Ecto neural progenitor cell (in vitro differentiated cells): ENCODE results near the gene FARS2.
"Not testable (repeated sequence)": the region's sequence is repeated elsewhere in the genome, so short reads cannot be mapped to it uniquely, and the experiment has no call there.

Experiments
- DNase-seq: peaks from one replicate; pipeline ENCODE4 v3.0.0-alpha.2; 2018; ENCODE audit warnings: low spot score

Gene FARS2

DNA sequence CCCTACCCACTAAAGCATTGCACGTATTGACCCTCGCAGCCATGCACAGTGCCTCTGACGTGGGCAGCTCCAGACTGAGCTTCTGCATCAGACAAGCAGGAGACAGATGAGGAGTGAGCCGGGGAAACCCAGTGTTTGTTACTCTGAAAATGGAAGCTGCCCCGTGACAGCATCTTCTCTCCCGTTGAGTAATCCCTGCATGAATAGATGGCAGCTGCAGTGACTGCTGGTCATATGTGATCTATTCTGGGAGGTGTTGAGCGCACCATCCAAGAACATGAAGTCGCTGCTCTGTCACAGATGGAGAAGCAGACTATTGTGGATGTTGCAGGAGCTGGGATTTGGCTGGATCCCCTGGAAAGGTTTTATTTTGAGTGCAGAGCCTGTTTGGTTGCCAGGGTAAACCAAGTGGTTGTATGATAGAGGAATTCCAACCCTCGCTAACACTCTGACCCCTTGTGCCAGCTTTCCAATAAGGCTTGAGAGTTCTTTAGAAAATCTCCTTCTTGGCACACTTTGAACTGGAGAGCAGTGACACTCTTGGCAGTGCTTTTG is 503.2 kb downstream of the FARS2 start:
- DNase-seq = no peak

DNA sequence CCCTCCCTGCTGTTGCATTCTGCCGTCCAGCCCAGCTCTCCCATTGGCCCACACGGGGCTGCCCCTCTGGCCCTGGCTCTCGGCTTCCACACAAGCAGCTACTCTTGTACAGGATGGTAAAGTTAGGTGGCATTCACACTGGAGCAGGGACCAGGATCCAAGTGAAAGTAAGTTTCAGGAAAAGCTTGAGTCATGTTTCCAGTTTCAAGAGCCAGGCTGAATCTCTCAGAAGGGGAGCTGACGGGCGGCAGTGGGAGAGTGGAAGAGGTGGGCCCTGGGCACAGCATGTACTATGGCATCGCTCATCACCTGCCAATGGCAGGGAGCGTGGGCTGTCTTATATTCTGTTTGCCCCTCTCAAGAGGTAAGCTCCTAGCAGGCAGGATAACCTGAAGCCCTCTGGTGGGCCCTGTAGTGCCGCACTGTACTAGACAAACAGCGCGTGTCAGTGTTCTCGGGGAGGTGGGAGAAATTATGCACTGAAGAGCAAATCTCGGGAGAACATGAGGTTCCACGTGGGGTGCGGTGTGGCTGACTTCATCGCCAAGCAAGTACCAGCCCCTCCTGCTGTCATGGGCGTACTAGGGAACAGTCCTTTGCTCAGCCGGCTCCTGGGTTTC is 503.9 kb downstream of the FARS2 start:
- DNase-seq = no peak

DNA sequence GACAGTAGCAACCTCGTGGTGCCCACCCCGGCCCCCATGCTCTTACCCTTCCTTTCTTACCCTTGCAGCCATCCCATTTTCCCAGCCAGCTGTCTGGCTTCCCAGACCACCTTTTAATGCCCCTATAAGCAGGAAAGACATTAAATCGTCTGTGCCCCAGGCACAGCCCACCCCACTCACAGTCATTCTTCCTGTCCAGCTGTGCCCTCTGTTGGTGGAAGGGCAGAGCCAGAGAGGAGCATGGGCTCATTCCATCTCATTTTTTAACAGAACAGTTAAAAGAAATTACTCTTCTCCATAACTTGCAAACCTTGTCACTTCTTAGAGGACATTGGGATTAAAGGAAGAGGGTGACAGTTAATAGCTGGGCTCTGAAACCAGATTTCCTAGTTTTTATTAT is 504.9 kb downstream of the FARS2 start:
- DNase-seq = no peak

DNA sequence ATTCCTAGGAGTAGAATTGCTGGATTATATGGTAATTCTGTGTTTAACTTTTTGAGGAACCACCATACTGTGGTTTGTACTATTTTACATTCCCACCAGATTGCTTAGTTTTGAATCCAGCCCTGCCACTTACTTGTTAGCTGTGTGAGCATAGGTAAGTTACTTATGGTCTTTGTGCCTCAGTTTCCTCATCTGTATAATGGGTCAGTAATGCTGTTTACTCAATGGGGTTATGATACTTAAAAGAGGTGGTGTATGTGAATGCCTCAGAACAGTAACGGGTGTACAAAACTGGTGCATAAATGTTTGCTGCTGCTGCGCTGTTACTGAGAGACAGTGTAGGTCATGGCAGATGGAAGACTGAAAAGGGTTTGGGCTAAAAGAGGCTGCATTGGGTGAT is 506.2 kb downstream of the FARS2 start:
- no peak for DNase-seq

DNA sequence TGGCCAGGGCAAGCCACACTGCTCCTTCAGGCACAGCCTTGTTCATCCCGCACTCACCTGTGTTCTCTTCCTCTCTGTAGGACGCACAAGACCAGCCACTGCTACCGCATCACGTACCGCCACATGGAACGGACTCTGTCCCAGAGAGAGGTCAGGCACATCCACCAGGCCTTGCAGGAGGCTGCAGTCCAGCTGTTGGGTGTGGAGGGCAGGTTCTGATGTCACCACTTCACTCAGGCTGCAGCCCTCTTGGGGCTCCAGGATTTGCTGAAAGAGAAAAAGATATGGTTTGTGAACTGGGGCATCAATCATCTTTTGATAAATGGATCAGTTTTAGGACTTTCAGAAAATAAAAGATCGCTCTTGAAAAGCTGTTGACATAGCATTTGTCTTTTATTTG is 509.9 kb downstream of the FARS2 start:
- no peak for DNase-seq

DNA sequence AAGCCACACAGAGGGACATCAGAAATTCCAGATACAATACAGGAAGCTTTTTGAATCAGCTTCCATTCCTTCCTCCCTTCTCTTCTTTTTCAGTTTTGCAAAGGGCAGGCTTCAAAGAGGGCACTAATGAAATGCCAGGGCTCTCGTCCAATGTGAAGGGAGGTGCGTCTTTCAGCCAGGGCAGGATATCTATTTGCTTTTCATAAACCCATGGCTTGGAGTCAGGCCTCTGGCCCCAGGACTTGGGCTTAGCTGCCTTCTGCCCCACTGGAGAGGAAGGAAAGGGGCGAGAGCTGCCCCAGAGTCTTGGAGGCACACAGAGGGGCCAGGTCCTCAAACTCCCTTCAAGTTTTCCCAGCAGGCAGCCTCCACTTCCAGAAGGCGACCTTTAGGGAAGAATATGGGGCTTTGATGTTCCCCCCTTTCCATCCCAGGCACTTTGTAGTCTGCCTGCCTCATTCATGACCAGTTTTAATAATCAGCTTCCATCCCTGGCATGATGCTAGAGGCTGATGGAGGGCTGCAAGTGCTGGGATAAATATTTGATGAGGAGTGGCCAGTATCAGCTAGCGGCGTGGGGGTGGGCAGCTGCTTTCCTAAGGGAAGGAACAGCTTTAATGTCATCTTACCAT is 510.6 kb downstream of the FARS2 start:
- no peak for DNase-seq

DNA sequence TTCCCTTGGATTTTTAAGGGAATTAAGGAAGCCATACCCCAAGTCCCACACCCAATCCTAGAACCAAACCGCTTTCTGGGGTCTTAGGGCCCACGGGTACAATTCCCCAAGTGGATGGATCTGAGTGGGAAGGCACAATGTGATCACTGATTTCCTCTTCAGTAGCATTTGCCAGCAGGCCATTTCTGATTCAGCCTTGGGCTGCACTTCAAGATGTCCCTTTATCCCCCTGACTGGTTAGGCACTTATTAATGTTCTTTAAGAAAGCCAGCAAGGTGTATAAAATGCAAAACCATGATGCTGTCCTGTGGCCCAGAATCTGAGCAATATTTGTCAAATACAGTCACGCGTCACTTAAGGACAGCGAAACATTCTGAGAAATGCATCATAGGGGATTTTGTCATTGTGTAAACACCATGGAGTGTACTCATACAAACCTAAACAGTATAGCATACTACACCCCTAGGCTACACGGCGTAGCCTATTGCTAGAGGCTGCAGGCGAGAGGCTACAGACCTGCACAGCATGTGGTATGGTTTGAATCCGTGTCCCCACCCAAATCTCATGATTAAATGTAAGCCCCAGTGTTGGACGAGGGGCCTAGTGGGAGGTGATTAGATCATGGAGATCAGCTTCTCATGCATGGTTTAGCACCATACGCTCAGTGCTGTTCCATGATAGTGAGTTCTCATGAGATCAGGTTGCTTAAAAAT is 511.3 kb downstream of the FARS2 start:
- no peak for DNase-seq

DNA sequence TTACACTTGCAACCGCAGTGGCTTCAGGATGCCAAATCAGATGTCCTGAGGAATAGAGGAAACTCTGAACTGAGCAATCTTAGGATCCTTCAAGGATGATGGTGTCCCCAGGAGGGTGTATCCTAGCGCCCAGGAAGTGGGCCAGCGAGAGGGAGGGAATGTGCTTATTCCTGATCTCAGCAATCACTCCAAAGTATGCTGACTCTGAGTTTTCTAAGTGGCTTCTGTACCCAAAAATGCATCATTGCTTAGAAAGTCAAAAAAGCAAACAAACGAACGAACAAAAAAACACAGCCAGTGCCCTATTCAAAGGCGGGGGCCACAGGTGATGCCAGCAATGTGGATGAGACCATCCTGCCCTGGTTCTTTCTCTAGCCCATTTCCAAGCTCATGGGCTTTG is 514.8 kb downstream of the FARS2 start:
- no peak for DNase-seq

DNA sequence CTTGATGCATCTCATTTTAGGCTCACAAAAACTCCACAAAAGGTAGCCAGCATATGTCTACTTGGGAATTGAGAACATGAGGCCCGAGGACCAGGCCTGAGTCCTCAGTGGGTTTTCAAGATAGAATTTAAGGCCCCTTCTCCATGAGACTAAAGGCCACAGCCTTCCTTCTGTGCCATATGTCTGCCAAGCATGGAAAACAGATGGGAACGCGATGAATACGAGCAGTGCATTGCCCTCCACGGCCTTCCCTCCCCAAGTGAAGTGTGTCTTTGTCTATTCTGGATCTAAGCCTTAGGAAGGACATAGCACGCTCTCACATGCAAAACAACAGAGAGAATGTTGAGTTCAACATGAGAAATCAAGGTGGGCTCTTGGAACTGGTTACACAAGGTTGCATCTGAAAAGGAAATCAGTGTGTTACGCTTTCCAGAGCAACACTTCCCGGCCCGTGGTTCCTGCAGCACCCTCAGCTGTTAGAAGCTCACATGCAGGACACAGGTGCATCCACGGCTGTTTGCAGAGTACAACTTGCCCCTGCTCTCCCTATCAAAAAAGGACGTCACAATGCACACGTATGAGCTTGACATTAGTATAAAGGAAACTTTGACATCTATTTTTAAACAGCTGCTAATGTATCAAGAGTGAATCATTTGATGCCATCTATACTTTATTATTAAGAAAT is 515.5 kb downstream of the FARS2 start:
- no peak for DNase-seq

DNA sequence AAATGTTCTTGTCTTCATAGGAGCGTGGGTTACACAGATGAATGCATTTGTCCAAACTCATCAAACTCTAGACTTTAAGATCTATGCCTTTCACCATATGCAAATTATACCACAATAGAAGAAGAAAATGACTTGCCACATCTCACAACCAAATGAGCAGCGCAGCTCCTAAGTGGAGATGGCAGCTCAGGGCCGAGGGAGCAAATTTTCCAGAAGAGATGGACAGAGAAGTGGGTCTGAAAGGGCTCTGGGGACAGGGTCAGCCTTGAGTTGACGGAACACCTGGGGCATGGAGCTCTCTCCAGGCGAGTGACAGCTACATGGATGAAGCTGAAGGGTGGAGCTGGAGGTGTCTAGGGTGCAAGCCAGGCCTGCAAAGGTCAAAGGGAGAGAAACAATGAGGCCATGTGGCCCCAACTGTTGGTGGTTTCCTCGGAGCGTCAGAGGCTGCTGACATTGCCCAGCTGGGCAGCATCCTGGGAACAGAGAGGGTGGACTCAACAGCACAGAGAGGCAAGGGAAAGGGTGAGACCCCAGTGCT is 517.1 kb downstream of the FARS2 start:
- no peak for DNase-seq

DNA sequence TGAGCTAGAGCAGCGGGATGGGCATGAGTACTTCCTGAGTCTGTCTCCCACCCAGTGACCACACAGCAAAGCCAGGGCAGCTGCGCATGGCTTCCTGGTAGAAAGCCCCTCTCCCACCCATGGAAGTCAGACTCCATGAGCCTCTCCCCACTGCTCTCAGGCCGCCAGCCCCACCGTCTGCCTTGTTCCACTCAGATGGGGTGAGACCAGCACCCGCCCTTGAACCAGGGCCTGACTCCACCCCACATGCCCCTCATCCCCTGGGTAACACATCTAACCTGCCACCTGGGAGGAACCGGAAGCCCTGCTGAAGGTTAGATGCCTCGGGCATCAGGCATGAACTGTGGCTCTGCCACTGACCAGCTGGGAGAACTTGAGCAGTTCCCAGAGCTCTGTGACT is 517.6 kb downstream of the FARS2 start:
- DNase-seq = no peak

DNA sequence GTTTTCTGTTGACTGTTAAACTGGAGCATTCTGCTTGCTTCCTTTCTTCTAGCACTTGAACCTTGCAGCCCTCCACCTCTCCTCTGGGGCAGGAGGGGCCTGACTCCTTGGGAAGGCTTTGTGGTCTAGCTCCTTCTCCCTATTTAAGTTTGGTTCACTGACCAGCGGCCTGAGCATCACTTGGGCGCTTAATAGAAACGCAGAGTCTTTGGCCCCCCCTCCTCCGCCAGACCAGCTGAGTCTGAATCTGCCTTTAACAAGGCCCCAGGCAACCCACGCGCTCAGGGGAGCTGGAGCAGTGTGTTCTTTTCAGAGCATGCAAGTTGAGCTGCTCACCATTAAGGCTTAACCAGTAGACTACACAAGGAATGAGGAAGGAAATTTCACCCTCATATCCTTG is 519.7 kb downstream of the FARS2 start:
- no peak for DNase-seq

DNA sequence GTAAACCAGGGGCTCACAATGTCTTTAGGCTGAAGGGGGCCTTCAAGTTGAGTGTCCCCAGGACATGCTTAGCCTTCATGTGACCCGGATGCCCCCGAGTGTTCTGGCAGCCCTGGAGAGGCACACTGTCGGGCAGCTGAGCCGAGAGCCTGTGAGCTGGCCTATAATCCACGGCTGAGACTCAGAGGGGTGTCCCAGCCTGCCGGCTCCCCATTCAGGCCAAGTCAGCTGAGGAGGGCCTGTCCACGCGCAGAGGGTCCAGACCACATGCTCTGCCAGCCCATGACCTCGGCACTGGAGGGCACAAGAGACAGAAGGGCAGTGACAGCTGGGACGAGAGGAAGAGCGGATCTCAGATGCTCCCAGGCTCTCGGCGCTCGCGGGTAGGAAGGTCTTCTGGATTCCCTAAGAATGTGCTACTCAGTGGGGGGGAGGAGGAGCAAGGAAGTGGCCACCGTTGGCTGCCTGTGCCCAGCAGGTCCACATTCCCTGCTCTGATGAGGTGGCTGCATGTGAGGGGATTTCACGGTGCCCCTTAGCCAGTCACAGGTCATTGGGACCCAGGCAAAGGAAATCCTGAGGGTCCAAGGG is 520.7 kb downstream of the FARS2 start:
- DNase-seq = no peak

DNA sequence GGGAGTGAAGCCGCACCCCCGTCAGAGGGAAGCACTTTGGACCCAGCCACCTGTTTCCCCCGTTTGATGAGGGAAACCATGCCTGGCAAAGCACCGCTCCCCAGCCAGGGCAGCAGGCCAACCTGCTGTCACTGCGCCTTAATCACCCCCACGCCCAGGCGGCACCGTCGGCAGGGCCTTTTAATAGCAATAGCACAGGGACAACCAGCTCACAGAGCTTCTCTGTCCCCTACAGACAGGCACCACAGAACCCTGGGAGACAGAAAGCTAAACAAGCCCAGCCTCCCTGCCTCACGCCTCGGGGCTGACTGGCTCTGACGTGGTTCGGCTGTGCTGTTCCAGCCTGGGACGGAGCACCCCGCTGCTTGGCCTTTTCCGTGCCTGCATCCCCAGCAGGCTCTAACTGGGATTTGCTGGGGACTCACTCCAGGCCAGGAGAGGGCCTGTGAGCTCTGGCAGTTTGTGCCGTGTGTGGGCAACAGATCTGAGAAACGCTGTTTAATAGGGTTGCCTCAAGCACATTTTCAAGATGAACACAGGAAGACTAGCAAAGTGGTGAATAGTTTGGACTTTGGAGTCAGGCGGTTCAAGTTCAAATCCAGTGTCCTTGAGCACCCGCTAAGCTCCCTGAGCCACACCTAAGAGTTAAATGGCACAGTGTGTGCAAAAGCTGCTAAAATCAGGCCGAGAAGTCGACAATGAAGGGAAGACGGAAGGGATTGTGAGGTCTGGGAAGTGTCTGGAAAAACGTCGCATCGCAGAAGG is 521.7 kb downstream of the FARS2 start:
- no peak for DNase-seq

DNA sequence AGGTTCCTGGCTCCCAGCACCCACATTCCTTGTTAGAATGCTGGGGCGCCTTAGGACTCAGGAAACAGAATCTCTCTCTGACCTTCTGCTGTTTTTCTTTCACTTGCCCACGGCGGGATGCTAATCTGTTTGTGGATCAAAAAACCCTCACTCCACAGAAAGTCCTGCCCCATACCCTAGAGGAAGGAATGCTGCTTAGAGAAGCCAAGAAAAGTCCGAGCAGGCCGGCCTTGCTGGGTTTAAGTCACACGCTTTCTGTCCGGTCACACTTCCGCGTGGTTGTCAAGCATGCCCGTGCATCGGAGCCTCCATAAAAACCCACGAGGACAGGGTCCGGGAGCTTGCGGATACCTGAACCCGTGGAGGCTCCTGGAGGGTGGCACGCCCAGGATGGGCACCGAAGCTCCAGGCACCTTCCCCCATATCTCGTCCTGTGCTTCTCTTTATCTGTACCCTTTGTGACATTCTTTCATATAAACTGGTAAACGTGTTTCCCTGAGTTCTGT is 522.3 kb downstream of the FARS2 start:
- no peak for DNase-seq

DNA sequence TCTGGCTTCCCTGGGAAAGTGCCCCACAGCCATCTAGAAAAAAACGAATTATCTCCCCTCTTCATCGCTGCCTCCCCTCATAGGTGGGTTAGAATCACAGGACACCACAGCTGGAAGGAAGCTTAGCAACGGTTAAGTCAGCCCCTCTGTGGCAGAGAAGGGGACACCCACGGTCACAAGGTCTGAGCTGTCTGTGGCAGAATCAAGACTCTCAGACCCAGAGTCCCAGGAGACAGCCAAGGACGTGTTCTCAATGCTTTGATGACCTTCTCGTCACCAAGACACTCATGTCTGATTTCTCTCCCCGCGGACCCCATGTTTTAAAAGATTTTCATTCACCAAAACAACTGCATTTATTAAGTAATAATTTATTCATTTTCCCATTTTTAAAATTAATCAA is 523.9 kb downstream of the FARS2 start:
- DNase-seq = no peak

DNA sequence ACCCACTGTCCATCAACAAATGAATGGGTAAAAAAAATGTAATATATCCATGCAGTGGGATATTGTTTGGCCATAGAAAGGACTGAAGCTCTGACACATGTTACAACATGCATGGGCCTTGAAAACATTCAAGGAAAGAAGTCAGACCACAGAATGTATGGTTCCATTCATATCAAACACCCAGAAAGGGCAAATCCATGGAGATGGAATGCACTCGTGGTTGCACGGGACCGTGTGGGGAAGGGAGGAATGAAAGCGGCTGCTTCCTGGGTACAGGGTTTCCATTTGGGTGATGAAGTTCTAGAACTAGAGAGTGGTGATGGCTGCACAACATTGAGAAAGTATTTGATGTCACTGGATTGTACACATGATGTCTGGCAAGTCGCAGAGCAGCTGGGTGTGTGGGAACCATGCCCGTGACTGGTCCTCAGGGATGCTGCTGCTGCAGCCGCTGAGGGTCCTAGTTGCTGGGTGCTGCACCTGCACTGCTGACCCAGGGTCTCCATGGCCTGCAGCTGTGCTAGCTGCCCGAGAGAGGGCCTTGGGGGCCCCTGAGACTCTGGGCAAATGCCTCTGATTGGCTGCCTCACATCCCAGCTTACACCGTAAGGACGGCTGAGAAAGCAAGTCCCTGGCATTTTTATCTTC is 525.1 kb downstream of the FARS2 start:
- DNase-seq = no peak

DNA sequence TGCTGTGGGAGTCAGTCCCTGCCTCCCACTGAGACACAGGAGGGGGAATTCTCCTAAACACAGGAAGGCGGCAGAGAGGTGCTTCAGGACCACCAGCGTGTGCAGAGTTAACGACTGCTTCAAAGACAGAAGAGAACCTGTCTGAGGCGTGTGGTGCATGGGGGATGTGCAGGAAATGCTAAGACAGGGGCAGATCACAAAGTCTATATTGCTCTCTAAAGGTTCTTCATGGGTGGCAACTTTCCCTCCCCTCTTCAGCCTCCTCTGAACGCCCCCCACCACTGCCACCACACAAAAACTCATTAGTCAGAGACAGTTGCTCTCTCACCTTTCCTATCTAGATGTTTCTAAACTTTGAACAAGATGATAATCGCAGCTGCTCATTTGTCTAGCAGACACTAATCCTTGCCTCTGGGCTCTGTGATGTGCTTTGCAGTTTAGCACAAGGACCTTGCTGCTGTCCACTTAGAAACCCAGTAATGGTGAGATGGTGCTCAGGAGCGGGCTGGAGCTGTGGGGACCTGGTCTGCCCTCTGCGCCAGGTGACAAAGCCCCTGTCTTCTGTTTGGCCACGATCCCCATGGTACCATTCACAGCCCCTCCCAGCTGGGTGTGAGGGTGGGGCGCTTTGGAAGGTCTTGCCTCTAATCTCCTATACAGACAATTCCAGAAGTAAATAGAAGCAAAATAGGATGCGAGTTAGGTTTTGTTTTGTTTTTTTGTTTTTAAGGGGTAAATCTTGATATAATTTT is 525.8 kb downstream of the FARS2 start:
- no peak for DNase-seq

DNA sequence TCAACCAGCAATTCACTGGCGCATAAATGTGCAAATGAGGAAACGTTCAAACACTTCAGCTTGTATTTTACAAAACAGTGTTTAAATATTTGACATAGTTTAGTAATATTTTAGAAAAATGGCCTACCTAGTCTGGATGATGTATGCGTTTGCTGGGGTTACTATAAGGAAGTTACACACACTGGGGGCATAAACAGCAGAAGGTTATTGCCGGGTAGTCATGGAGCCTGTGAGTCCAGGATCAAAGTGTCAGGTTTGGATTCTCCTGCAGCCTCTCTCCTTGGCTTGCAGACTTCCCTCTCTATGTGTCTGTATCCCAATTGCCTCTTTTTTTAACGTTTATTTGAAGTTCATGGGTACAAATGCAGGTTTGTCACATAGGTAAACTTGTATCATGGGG is 528.1 kb downstream of the FARS2 start:
- not testable (repeated sequence) for DNase-seq

DNA sequence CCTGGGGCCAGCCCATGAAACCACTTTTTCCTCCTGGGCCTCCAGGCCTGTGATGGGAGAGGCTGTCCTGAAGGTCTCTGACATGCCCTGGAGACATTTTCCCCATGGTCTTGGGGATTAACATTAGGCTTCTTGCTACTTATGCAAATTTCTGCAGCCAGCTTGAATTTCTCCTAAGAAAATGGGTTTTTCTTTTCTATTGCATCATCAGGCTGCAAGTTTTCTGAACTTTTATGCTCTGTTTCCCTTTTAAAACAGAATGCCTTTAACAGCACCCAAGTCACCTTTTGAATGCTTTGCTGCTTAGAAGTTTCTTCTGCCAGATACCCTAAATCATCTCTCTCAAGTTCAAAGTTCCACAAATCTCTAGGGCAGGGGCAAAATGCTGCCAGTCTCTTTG is 535.2 kb downstream of the FARS2 start:
- DNase-seq = not testable (repeated sequence)
